ENCODE results near the gene SERPINB7. TPM values are rescaled to one million over a fixed set of nuclear protein-coding genes. Genes with fewer than 3 reads are reported as not detected.

SERPINB7 gene
- total RNA-seq, 8 experiments from 2014 or later, result 0.19 to 0.21 TPM; not detected in 6

DNA sequence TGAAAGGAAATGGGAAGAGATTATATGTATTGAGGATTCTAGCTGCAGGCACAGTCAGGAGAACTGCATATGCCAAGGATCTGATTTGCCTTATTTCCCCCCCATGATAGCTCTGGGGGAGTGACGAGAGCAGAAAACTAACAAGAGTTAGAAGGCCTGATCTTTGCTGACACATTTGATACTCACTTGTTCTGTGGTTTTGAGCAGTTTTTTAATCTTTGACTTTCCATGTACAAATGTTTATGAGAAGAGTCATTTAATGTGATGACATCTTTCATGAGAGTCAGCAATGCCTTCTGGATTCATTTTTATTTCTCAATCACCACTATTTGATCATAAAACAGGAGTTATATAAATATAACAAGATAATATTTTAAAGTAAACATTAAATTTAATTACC, 12.7 kb upstream of the SERPINB7 start:
- Histone ChIP-seq H3K4me3 (no peak overlapping the region), H3K27ac (no peak overlapping the region), H3K4me1 (replicated peaks in 1 of 2) (no peaks in the 10 kb centered on the region)
- WGBS, 10 experiments, result 0 to 100% (median 60%) methylated on average over 1 of the region's 1 CpG; no CpG with 5 or more reads in 3 of the 10 experiments
- in situ Hi-C loops (cut with MboI; ENCODE audit: low pct_unique_long_range_greater_than_20kb in 2 of 9, low sequenced_read_pairs in 9 of 9, unreplicated experiment in 9 of 9), result no loop called here
- ATAC-seq (replicated peaks in 6 of 8), result no peak

- in situ Hi-C loops (cut with MboI; ENCODE audit: low pct_unique_long_range_greater_than_20kb in 2 of 9, low sequenced_read_pairs in 9 of 9, unreplicated experiment in 9 of 9), result no loop called here
- Histone ChIP-seq H3K27ac (no peak overlapping the region), H3K4me3 (no peak overlapping the region), H3K4me1 (replicated peaks in 1 of 2) (no peaks in the 10 kb centered on the region)
- ATAC-seq (replicated peaks in 6 of 8), result no peak
- 17 to 89% (median 69%) methylated on average over 1 to 3 of the region's 3 CpGs; no CpG with 5 or more reads in 1 of the 10 experiments for WGBS, 10 experiments
Observed at GRCh38 chr18:63763831-63764600, 11.2 kb upstream of the SERPINB7 start.

GRCh38 chr18:63765837-63766236, 9.4 kb upstream of the SERPINB7 start:
- in situ Hi-C loops (cut with MboI; ENCODE audit: low pct_unique_long_range_greater_than_20kb in 2 of 9, low sequenced_read_pairs in 9 of 9, unreplicated experiment in 9 of 9), result no loop called here

DNA sequence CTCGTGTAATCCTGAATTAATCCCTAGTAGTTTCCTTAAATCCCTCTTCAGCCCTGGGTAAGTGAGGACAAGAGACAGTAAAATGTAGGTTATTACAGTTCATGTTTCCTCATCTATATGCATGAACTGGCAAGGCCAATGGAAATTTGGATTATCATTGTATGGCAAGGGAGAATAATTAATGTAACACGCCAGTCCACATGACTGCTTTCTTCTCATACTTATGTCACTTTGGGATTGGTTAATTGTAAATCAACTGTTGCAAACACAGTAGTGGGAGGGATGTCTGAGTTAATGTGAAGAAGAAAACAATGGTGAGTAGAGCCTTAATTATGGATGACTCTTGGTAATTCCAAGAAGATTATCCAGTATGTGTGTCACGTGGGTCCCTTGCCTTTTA, 1.7 kb upstream of the SERPINB7 start:
- in situ Hi-C loops (cut with MboI; ENCODE audit: low pct_unique_long_range_greater_than_20kb in 2 of 9, low sequenced_read_pairs in 9 of 9, unreplicated experiment in 9 of 9), result no loop called here
- 40 to 100% (median 77%) methylated on average over 1 to 3 of the region's 3 CpGs; no CpG with 5 or more reads in 1 of the 10 experiments for WGBS, 10 experiments
- no peak overlapping the region for H3K27ac ChIP-seq
- H3K4me3 ChIP-seq, result no peak overlapping the region
- H3K4me1 ChIP-seq (replicated peaks in 1 of 2), result peaks cover 0 to 3% of the 10 kb centered on the region in 2 donors
- peak in 4 of 8 experiments; percentile 15 to 76 (median 47) for ATAC-seq (replicated peaks in 6 of 8)

More at GRCh38 chr18:63765837-63766236, 9.4 kb upstream of the SERPINB7 start:
- no peak overlapping the region for H3K27ac ChIP-seq
- H3K4me3 ChIP-seq, result no peak overlapping the region
- no peaks in the 10 kb centered on the region for H3K4me1 ChIP-seq (replicated peaks in 1 of 2)
- no peak for ATAC-seq (replicated peaks in 6 of 8)
- 33 to 100% (median 60%) methylated on average over 1 to 2 of the region's 2 CpGs; no CpG with 5 or more reads in 1 of the 10 experiments for WGBS, 10 experiments

DNA sequence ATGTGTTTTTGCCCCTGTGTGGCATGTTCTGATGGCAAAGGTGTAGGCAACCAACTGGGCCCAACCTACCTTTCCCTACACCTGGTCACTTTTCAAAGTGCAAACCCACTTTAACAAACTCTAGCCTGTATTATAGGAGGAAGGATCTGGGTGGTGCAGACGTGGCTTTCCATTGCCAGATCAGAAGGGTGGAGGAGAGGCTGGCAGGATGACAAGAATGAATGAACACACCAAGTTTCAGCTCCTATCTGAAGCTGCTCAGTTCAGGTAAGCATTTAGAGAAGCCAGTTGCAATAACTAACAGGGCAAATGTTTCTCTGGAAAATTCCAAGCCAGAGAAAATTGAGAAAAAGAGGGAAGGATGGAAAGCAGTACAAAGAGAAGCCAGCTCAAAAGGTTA, 707 bp upstream of the SERPINB7 start:
- H3K27ac ChIP-seq, result no peak overlapping the region
- H3K4me1 ChIP-seq (replicated peaks in 1 of 2), result peaks cover 0 to 3% of the 10 kb centered on the region in 2 donors
- in situ Hi-C loops (cut with MboI; ENCODE audit: low pct_unique_long_range_greater_than_20kb in 2 of 9, low sequenced_read_pairs in 9 of 9, unreplicated experiment in 9 of 9), result no loop called here
- 13 to 71% (median 50%) methylated on average over 1 of the region's 1 CpG; no CpG with 5 or more reads in 6 of the 10 experiments for WGBS, 10 experiments
- no peak for ATAC-seq (replicated peaks in 6 of 8)
- H3K4me3 ChIP-seq, result no peak overlapping the region

DNA sequence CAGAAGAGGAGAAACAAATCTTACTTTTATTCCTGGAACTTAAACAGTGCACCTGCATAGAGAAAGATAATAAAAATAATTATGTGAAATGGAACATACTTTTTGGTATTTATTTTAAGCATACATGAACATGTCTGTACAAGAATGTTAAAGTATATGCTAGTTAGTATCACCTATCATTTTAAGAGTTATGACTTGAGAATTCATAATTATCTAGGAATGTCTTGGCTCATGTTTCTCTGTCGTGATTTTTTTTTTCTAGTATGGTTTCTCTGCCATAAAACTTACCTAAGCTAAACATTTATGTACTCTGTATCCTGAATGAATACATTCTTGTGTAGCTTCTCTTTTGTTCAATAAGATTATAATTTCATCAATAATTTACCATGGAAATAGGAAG, 4.2 kb downstream of the SERPINB7 start:
- no peak for ATAC-seq (replicated peaks in 6 of 8)
- in situ Hi-C loops (cut with MboI; ENCODE audit: low pct_unique_long_range_greater_than_20kb in 2 of 9, low sequenced_read_pairs in 9 of 9, unreplicated experiment in 9 of 9), result no loop called here
- no peak overlapping the region for H3K4me3 ChIP-seq

GRCh38 chr18:63783394-63783793, 8.2 kb downstream of the SERPINB7 start:
- 20 to 100% (median 76%) methylated on average over 1 to 3 of the region's 5 CpGs; no CpG with 5 or more reads in 2 of the 10 experiments for WGBS, 10 experiments
- Histone ChIP-seq H3K27ac (no peak overlapping the region), H3K4me1 (replicated peaks in 1 of 2) (peaks cover 0 to 13% of the 10 kb centered on the region in 2 donors), H3K4me3 (no peak overlapping the region)
- in situ Hi-C loops (cut with MboI; ENCODE audit: low pct_unique_long_range_greater_than_20kb in 2 of 9, low sequenced_read_pairs in 9 of 9, unreplicated experiment in 9 of 9), result no loop called here
- no peak for ATAC-seq (replicated peaks in 6 of 8)

More for the DNA sequence above, 4.2 kb downstream of the SERPINB7 start:
- H3K4me1 ChIP-seq (replicated peaks in 1 of 2), result peaks cover 3 to 5% of the 10 kb centered on the region in 2 donors
- H3K27ac ChIP-seq, result no peak overlapping the region
- WGBS, 10 experiments, result 14 to 100% (median 86%) methylated on average over 1 of the region's 1 CpG; no CpG with 5 or more reads in 2 of the 10 experiments

- Histone ChIP-seq H3K27ac (no peak overlapping the region), H3K4me1 (replicated peaks in 1 of 2) (peaks cover 0 to 13% of the 10 kb centered on the region in 2 donors), H3K4me3 (no peak overlapping the region)
- WGBS, 10 experiments, result 0 to 65% (median 30%) methylated on average over 1 to 4 of the region's 4 CpGs
- in situ Hi-C loops (cut with MboI; ENCODE audit: low pct_unique_long_range_greater_than_20kb in 2 of 9, low sequenced_read_pairs in 9 of 9, unreplicated experiment in 9 of 9), result no loop called here
- peak in 5 of 8 experiments; percentile 87 to 97 (median 96) for ATAC-seq (replicated peaks in 6 of 8)
Observed at GRCh38 chr18:63784787-63785452, 9.7 kb downstream of the SERPINB7 start.

DNA sequence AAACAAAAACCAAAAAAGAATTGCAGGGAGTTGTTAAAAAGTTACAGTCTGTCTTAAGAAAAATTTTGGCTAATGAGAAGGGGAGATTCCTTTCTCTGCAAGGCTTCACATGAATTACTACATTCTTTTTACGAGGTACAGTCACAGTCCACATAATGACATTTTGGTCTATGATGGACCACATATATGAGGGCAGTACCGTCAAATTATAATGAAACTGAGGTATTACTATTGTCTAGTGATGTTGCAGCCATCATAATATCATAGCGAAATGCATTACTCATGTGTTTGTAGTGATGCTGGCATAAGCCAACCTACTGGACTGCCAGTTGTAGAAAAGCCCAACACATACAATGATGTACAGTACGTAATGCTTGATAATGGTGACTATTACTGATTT, 12.5 kb downstream of the SERPINB7 start:
- in situ Hi-C loops (cut with MboI; ENCODE audit: low pct_unique_long_range_greater_than_20kb in 2 of 9, low sequenced_read_pairs in 9 of 9, unreplicated experiment in 9 of 9), result no loop called here
- H3K4me3 ChIP-seq, result no peak overlapping the region
- ATAC-seq (replicated peaks in 6 of 8), result no peak
- peaks cover 0 to 13% of the 10 kb centered on the region in 2 donors for H3K4me1 ChIP-seq (replicated peaks in 1 of 2)
- WGBS, 10 experiments, result 67 to 100% (median 90%) methylated on average over 1 to 4 of the region's 4 CpGs
- H3K27ac ChIP-seq, result no peak overlapping the region

GRCh38 chr18:63788447-63789096, 13.4 kb downstream of the SERPINB7 start:
- in situ Hi-C loops (cut with MboI; ENCODE audit: low pct_unique_long_range_greater_than_20kb in 2 of 9, low sequenced_read_pairs in 9 of 9, unreplicated experiment in 9 of 9), result no loop called here
- 48 to 100% (median 64%) methylated on average over 2 to 3 of the region's 3 CpGs; no CpG with 5 or more reads in 1 of the 10 experiments for WGBS, 10 experiments
- no peak overlapping the region for H3K27ac ChIP-seq

DNA sequence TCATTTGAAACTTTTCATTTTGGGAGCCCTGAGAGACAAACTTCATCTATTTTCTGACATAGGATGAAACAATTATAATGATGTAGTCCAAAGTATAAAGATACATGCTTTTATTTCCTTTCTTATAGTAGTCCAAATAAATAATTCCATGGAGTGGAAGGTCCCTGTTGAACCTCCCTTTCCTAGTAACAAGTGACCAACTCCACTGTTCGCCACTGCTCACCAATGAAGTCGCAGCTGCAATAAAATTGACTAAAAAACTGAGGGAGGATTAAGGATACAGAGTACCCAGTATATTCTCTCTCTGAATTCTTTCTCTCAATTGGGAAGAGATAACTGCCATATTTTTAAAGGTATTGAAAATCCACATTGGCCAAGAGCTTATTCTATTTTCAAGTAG, 14.1 kb downstream of the SERPINB7 start:
- Histone ChIP-seq H3K27ac (no peak overlapping the region), H3K4me3 (no peak overlapping the region), H3K4me1 (replicated peaks in 1 of 2) (peaks cover 0 to 9% of the 10 kb centered on the region in 2 donors)
- 67 to 100% (median 94%) methylated on average over 1 to 2 of the region's 2 CpGs; no CpG with 5 or more reads in 2 of the 10 experiments for WGBS, 10 experiments
- no peak for ATAC-seq (replicated peaks in 6 of 8)
- in situ Hi-C loops (cut with MboI; ENCODE audit: low pct_unique_long_range_greater_than_20kb in 2 of 9, low sequenced_read_pairs in 9 of 9, unreplicated experiment in 9 of 9), result no loop called here

More at GRCh38 chr18:63788447-63789096, 13.4 kb downstream of the SERPINB7 start:
- peak in 3 of 8 experiments; percentile 67 to 80 (median 74) for ATAC-seq (replicated peaks in 6 of 8)
- Histone ChIP-seq H3K4me3 (no peak overlapping the region), H3K4me1 (replicated peaks in 1 of 2) (peaks cover 0 to 13% of the 10 kb centered on the region in 2 donors)

DNA sequence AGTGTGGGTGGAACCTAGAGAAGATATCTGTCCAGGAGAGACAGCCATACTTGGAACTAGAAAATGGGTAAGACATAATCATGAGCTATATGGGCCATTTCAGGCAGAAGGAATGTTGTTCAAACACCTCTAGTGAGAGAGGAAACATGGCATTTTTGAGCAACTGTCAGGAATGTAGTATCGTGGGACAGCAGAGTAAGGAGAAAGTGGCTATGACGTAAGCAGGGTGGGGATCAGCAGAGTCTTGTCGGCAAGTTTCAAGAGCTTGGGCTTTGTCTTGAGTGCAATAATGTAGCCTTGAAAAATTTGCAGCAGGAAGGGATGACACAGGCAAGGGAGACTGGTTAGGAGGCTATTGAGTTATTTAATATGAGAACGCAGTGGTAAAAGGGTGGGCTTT, 20.4 kb downstream of the SERPINB7 start:
- no peaks in the 10 kb centered on the region for H3K4me1 ChIP-seq (replicated peaks in 1 of 2)
- in situ Hi-C loops (cut with MboI; ENCODE audit: low pct_unique_long_range_greater_than_20kb in 2 of 9, low sequenced_read_pairs in 9 of 9, unreplicated experiment in 9 of 9), result no loop called here
- no peak overlapping the region for H3K4me3 ChIP-seq
- ATAC-seq (replicated peaks in 6 of 8), result no peak
- H3K27ac ChIP-seq, result no peak overlapping the region
- WGBS, 10 experiments, result 64 to 100% (median 87%) methylated on average over 1 to 4 of the region's 4 CpGs

- no peak for ATAC-seq (replicated peaks in 6 of 8)
- in situ Hi-C loops (cut with MboI; ENCODE audit: low pct_unique_long_range_greater_than_20kb in 2 of 9, low sequenced_read_pairs in 9 of 9, unreplicated experiment in 9 of 9), result no loop called here
- Histone ChIP-seq H3K27ac (no peak overlapping the region), H3K4me3 (no peak overlapping the region), H3K4me1 (replicated peaks in 1 of 2) (no peaks in the 10 kb centered on the region)
Observed at GRCh38 chr18:63799189-63799588, 24.0 kb downstream of the SERPINB7 start.

All from motor neuron (in vitro differentiated cells).